GM23338 (cell line): Measurements from ENCODE around the gene SRMS. TPM values are rescaled to one million over a fixed set of nuclear protein-coding genes. Genes with fewer than 3 reads are reported as not detected.

ENCODE experiments used
- ATAC-seq: fragments of 200-7000 bp; cut with Tn5 transposase; 3 replicates; pipeline ENCODE4 v1.9.1; 2020
- DNase-seq: peaks from one replicate; pipeline ENCODE4 v3.0.0-alpha.2; 2015; ENCODE audit warnings: low spot score
- H2AFZ ChIP-seq: fragments of 200-600 bp; sonication (generic); 2 replicates; pipeline ENCODE4 v1.8.0; 2016; ENCODE audit warnings: antibody characterized with exemption, mild to moderate bottlenecking, moderate library complexity
- H3F3A ChIP-seq: fragments of 200-600 bp; sonication (generic); replicated peaks from 2 replicates; pipeline ENCODE4 v1.8.0; 2017; ENCODE audit warnings: antibody characterized with exemption, mixed run types, low read depth
- H3K27ac ChIP-seq: fragments of 200-600 bp; sonication (generic); 2 replicates; pipeline ENCODE4 v1.6.1; 2016; ENCODE audit warnings: low read depth
- H3K27me3 ChIP-seq: fragments of 200-600 bp; sonication (generic); 2 replicates; pipeline ENCODE4 v1.8.0; 2016; ENCODE audit warnings: mild to moderate bottlenecking, mixed run types, moderate library complexity; ENCODE audit not compliant: insufficient read depth
- H3K36me3 ChIP-seq: fragments of 200-600 bp; sonication (generic); 2 replicates; pipeline ENCODE4 v1.8.0; 2016; ENCODE audit warnings: mild to moderate bottlenecking; ENCODE audit not compliant: insufficient read depth
- H3K4me1 ChIP-seq: fragments of 200-600 bp; sonication (generic); 2 replicates; pipeline ENCODE4 v1.8.0; 2016; ENCODE audit warnings: mild to moderate bottlenecking, moderate library complexity; ENCODE audit not compliant: insufficient read depth
- H3K4me2 ChIP-seq: fragments of 200-600 bp; sonication (generic); 2 replicates; pipeline ENCODE4 v1.7.1; 2017; ENCODE audit warnings: mixed run types
- H3K4me3 ChIP-seq: fragments of 200-600 bp; sonication (generic); 2 replicates; pipeline ENCODE4 v1.6.1; 2016; ENCODE audit warnings: mixed run types
- H3K79me2 ChIP-seq: fragments of 200-600 bp; sonication (generic); replicated peaks from 2 replicates; pipeline ENCODE4 v1.8.0; 2017; ENCODE audit warnings: mild to moderate bottlenecking; ENCODE audit not compliant: insufficient read depth
- H3K9me2 ChIP-seq: fragments of 200-600 bp; sonication (generic); 2 replicates; pipeline ENCODE4 v1.8.0; 2017; ENCODE audit not compliant: insufficient read depth
- H4K20me1 ChIP-seq: fragments of 200-600 bp; sonication (generic); replicated peaks from 2 replicates; pipeline ENCODE4 v1.8.0; 2017; ENCODE audit warnings: mild to moderate bottlenecking; ENCODE audit not compliant: insufficient read depth
- H3K27ac Mint-ChIP-seq: 2 replicates; pipeline ENCODE4 v1.8.0; 2020; ENCODE audit warnings: inconsistent platforms, mild to moderate bottlenecking, moderate library complexity, mixed read lengths
- H3K27me3 Mint-ChIP-seq: 3 replicates; pipeline ENCODE4 v1.8.0; 2022; ENCODE audit warnings: low read depth, mild to moderate bottlenecking, moderate library complexity, mixed read lengths, inconsistent platforms; ENCODE audit not compliant: insufficient read depth, poor library complexity
- H3K36me3 Mint-ChIP-seq: 3 replicates; pipeline ENCODE4 v1.8.0; 2021; ENCODE audit warnings: low read depth, mild to moderate bottlenecking, inconsistent platforms, moderate library complexity, mixed read lengths
- H3K4me1 Mint-ChIP-seq: 3 replicates; pipeline ENCODE4 v1.8.0; 2020; ENCODE audit warnings: mild to moderate bottlenecking, inconsistent platforms, mixed read lengths
- H3K4me3 Mint-ChIP-seq: 3 replicates; pipeline ENCODE4 v1.8.0; 2021; ENCODE audit warnings: moderate library complexity, mild to moderate bottlenecking, inconsistent platforms, mixed read lengths
- H3K9me3 Mint-ChIP-seq: 3 replicates; pipeline ENCODE4 v1.8.0; 2020; ENCODE audit warnings: moderate library complexity, mild to moderate bottlenecking, inconsistent platforms, mixed read lengths
- CTCF ChIP-seq, 2 experiments: fragments of 200-600 bp in 1 of 2; sonication (generic) in 1 of 2; conservative IDR thresholded peaks; 2 replicates each; pipeline versions ENCODE4 v1.5.1 to v1.6.1; 2016 to 2017; ENCODE audit warnings: antibody characterized with exemption in 2 of 2, low read depth in 2 of 2, mild to moderate bottlenecking in 2 of 2, moderate library complexity in 1 of 2
- ETS1 ChIP-seq: IDR thresholded peaks from 2 replicates; pipeline ENCODE4 v1.6.1; 2016; ENCODE audit warnings: antibody characterized with exemption
- EZH2 ChIP-seq: fragments of 200-600 bp; sonication (generic); IDR thresholded peaks from one replicate; pipeline ENCODE4 v1.8.0; 2017; ENCODE audit warnings: antibody characterized with exemption, mild to moderate bottlenecking, low read depth; ENCODE audit not compliant: unreplicated experiment
- JUNB ChIP-seq: IDR thresholded peaks from one replicate; pipeline ENCODE4 v1.6.1; 2016; ENCODE audit warnings: antibody characterized with exemption; ENCODE audit not compliant: unreplicated experiment
- NANOG ChIP-seq: IDR thresholded peaks from 2 replicates; pipeline ENCODE4 v1.6.1; 2016; ENCODE audit warnings: antibody characterized with exemption, borderline replicate concordance
- POLR2AphosphoS5 ChIP-seq: IDR thresholded peaks from 2 replicates; pipeline ENCODE4 v1.6.1; 2016; ENCODE audit warnings: antibody characterized with exemption, low read depth
- REST ChIP-seq: IDR thresholded peaks from one replicate; pipeline ENCODE4 v1.6.1; 2018; ENCODE audit warnings: antibody characterized with exemption; ENCODE audit not compliant: unreplicated experiment
- STAT1 ChIP-seq: IDR thresholded peaks from one replicate; pipeline ENCODE4 v1.6.1; 2016; ENCODE audit warnings: antibody characterized with exemption; ENCODE audit not compliant: unreplicated experiment
- ZNF114 ChIP-seq: fragments of 250-450 bp; sonication (Bioruptor Pico); IDR thresholded peaks from 2 replicates; pipeline ENCODE4 v1.5.0; 2020; ENCODE audit warnings: mild to moderate bottlenecking, moderate library complexity
- polyA plus RNA-seq: library from polyadenylated mRNA; unstranded; fragments of >200 nt; fragmentation: Nextera tagmentation; extraction: Ambion mirVana; gene quantifications from 2 replicates; pipeline ENCODE4 v1.2.1, GENCODE V29; 2016
- total RNA-seq: library from RNA; depleted of rRNA; stranded (reverse); fragments of >200 nt; shearing (Covaris generic); gene quantifications from 2 replicates; pipeline ENCODE4 v1.2.3, GENCODE V29; 2014

The SRMS gene
- total and polyA plus RNA-seq, 2 experiments from 2014 or later = 0.23 to 0.59 TPM

GRCh38 chr20:63562461-63563224 lies 15.1 kb upstream of the SRMS start:
- no peak overlapping the region for H3K4me3 ChIP-seq
- Mint-ChIP-seq H3K4me3 (no peak overlapping the region), H3K27me3 (no peaks in the 10 kb centered on the region), H3K36me3 (peaks cover 3% of the 10 kb centered on the region; the same call in 1 of the 3 replicates), H3K4me1 (no peaks in the 10 kb centered on the region), H3K9me3 (peaks cover 4% of the 10 kb centered on the region; the same call in 2 of the 3 replicates), H3K27ac (no peak overlapping the region)
- no peaks in the 10 kb centered on the region for H3F3A ChIP-seq
- H3K79me2 ChIP-seq = no peaks in the 10 kb centered on the region
- no peak for ATAC-seq
- H3K4me2 ChIP-seq = no peak overlapping the region
- no peak for DNase-seq
- no peak for TF ChIP-seq REST
- TF ChIP-seq CTCF (conservative IDR thresholded peaks at IDR 0.05; ENCODE audit: low read depth in 2 of 2) = no peak
- no peak for TF ChIP-seq JUNB
- no peaks in the 10 kb centered on the region for H4K20me1 ChIP-seq
- no peaks in the 10 kb centered on the region for H3K9me2 ChIP-seq
- no peak overlapping the region for H2AFZ ChIP-seq
- no peak overlapping the region for H3K27ac ChIP-seq
- no peaks in the 10 kb centered on the region for H3K36me3 ChIP-seq
- H3K4me1 ChIP-seq = no peaks in the 10 kb centered on the region
- H3K27me3 ChIP-seq = no peaks in the 10 kb centered on the region

GRCh38 chr20:63561624-63562396 lies 14.3 kb upstream of the SRMS start:
- no peaks in the 10 kb centered on the region for H3K27me3 Mint-ChIP-seq
- no peak for ATAC-seq
- 0 out of 2 replicates have a peak, but pooled peaks cover 2% of the 10 kb centered on the region for H3F3A ChIP-seq
- TF ChIP-seq NANOG = no peak
- TF ChIP-seq CTCF (conservative IDR thresholded peaks at IDR 0.05; ENCODE audit: low read depth in 2 of 2) = no peak
- TF ChIP-seq POLR2AphosphoS5 = no peak
- TF ChIP-seq REST = no peak
- no peak for TF ChIP-seq ZNF114 (CRISPR knock-in tag)
- TF ChIP-seq EZH2 = no peak
- TF ChIP-seq STAT1 = no peak
- TF ChIP-seq ETS1 = no peak

More at GRCh38 chr20:63561624-63562396, 14.3 kb upstream of the SRMS start:
- peaks cover 3% of the 10 kb centered on the region; the same call in 1 of the 3 replicates for H3K36me3 Mint-ChIP-seq
- H3K4me3 ChIP-seq = no peak overlapping the region
- H3K27me3 ChIP-seq = no peaks in the 10 kb centered on the region
- H3K79me2 ChIP-seq = no peaks in the 10 kb centered on the region
- peaks cover 4% of the 10 kb centered on the region; the same call in 2 of the 3 replicates for H3K9me3 Mint-ChIP-seq
- no peak overlapping the region for H3K4me3 Mint-ChIP-seq
- no peaks in the 10 kb centered on the region for H3K4me1 ChIP-seq
- H3K27ac ChIP-seq = no peak overlapping the region
- no peaks in the 10 kb centered on the region for H3K9me2 ChIP-seq
- no peaks in the 10 kb centered on the region for H3K36me3 ChIP-seq
- no peak overlapping the region for H2AFZ ChIP-seq
- H3K4me2 ChIP-seq = no peak overlapping the region
- no peak overlapping the region for H3K27ac Mint-ChIP-seq
- DNase-seq = no peak
- peaks cover 4% of the 10 kb centered on the region; the same call in 2 of the 3 replicates for H3K4me1 Mint-ChIP-seq
- no peaks in the 10 kb centered on the region for H4K20me1 ChIP-seq
